GM12878 (cell line): ENCODE results near the gene PPP1R3C. TPM values are rescaled to one million over a fixed set of nuclear protein-coding genes. Genes with fewer than 3 reads are reported as not detected.

Source experiments
- ATAC-seq: fragments of 200-7000 bp; cut with Tn5 transposase; 3 replicates; pipeline ENCODE4 v1.9.1; 2020; ENCODE audit warnings: mild to moderate bottlenecking, moderate library complexity
- BruUV-seq: library from RNA; stranded (reverse); fragments of 400-500 nt; replicated peaks from 2 replicates; lab custom pipeline; 2021; lab: Mats Ljungman, UMichigan
- CTCF ChIA-PET: fragments of 300-600 bp; sonication (Branson Sonifier 250); formaldehyde crosslinking; extraction: SDS; loops from one replicate; lab custom pipeline; 2021; ENCODE audit warnings: inconsistent platforms; lab: Yijun Ruan, JAX
- POLR2A ChIA-PET: fragments of 350-600 bp; formaldehyde crosslinking; extraction: SDS; loops from one replicate; lab custom pipeline; 2021; ENCODE audit warnings: inconsistent platforms; lab: Charles Lee
- RAD21 ChIA-PET: fragments of 300-600 bp; sonication (Branson Sonifier 250); formaldehyde crosslinking; loops from one replicate; lab custom pipeline; 2023; ENCODE audit warnings: antibody characterized with exemption; ENCODE audit not compliant: unreplicated experiment; lab: Charles Lee
- SMC1A ChIA-PET: fragments of 300-600 bp; sonication (Branson Sonifier 250); formaldehyde crosslinking; loops from one replicate; lab custom pipeline; 2023; ENCODE audit not compliant: unreplicated experiment, uncharacterized antibody; lab: Charles Lee
- DNase-seq: peaks from one replicate; pipeline ENCODE4 v3.0.0-alpha.2; 2011; ENCODE audit warnings: low read depth, low spot score
- FAIRE-seq: peaks from 3 replicates; lab custom pipeline; 2011; peaks lifted over from hg19 to GRCh38; lab: Jason Lieb, UNC
- H2AFZ ChIP-seq: 2 replicates; pipeline ENCODE4 v1.6.0; 2011; ENCODE audit warnings: low read depth, low read length, control low read depth; ENCODE audit not compliant: control insufficient read depth
- H3K27ac ChIP-seq: 2 replicates; pipeline ENCODE4 v1.5.1; 2011; ENCODE audit warnings: control low read depth; ENCODE audit not compliant: control insufficient read depth, insufficient read depth
- H3K27me3 ChIP-seq, 2 experiments: replicated peaks in 1 of 2; 2 replicates each; pipeline versions ENCODE4 v1.6.0 to v1.6.1; 2011; ENCODE audit warnings: low read length in 1 of 2; ENCODE audit not compliant: control insufficient read depth in 2 of 2, insufficient read depth in 2 of 2
- H3K36me3 ChIP-seq, 2 experiments: 2 replicates each; pipeline ENCODE4 v1.5.1; 2011; ENCODE audit warnings: low read length in 1 of 2; ENCODE audit not compliant: control insufficient read depth in 2 of 2, insufficient read depth in 2 of 2
- H3K4me1 ChIP-seq: 2 replicates; pipeline ENCODE4 v1.6.1; 2011; ENCODE audit warnings: mild to moderate bottlenecking, low read length, moderate library complexity, mixed read lengths; ENCODE audit not compliant: control insufficient read depth, insufficient read depth
- H3K4me2 ChIP-seq: 2 replicates; pipeline ENCODE4 v1.6.0; 2011; ENCODE audit warnings: control low read depth; ENCODE audit not compliant: control insufficient read depth, insufficient read depth
- H3K4me3 ChIP-seq: fragments of 200-600 bp; sonication (generic); 2 replicates; pipeline ENCODE4 v1.5.1; 2016
- H3K79me2 ChIP-seq: 2 replicates; pipeline ENCODE4 v1.6.0; 2011; ENCODE audit warnings: low read length; ENCODE audit not compliant: control insufficient read depth, insufficient read depth
- H3K9ac ChIP-seq: 2 replicates; pipeline ENCODE4 v1.8.0; 2011; ENCODE audit warnings: low read length, control low read depth, mixed read lengths; ENCODE audit not compliant: control insufficient read depth, insufficient read depth
- H3K9me3 ChIP-seq: replicated peaks from 3 replicates; pipeline ENCODE4 v1.5.1; 2011; ENCODE audit warnings: mild to moderate bottlenecking, low read length; ENCODE audit not compliant: control insufficient read depth, insufficient read depth
- H4K20me1 ChIP-seq: 2 replicates; pipeline ENCODE4 v1.6.0; 2011; ENCODE audit not compliant: control insufficient read depth, insufficient read depth
- BCLAF1 ChIP-seq: fragments of 450-650 bp; IDR thresholded peaks from 2 replicates; pipeline ENCODE4 v1.6.1; 2017; ENCODE audit warnings: antibody characterized with exemption, mild to moderate bottlenecking, moderate library complexity
- CHD2 ChIP-seq: IDR thresholded peaks from 2 replicates; pipeline ENCODE4 v1.6.1; 2011; ENCODE audit warnings: low read depth, low read length, improper control_type of control experiment, borderline replicate concordance
- CREB1 ChIP-seq: IDR thresholded peaks from 2 replicates; pipeline ENCODE4 v1.6.1; 2012; ENCODE audit warnings: low read depth, mild to moderate bottlenecking, inconsistent platforms
- CTCF ChIP-seq, 3 experiments: IDR thresholded peaks in 2 of 3; conservative IDR thresholded peaks in 1 of 3; 2 replicates each; pipeline ENCODE4 v1.5.1; 2011; ENCODE audit warnings: low read depth in 3 of 3, low read length in 3 of 3, mild to moderate bottlenecking in 3 of 3, control low read depth in 2 of 3, moderate library complexity in 2 of 3, inconsistent platforms in 1 of 3, mixed read lengths in 1 of 3; ENCODE audit not compliant: control insufficient read depth in 2 of 3, insufficient read depth in 1 of 3; ENCODE audit errors: extremely low read depth in 1 of 3
- JUND ChIP-seq: IDR thresholded peaks from 2 replicates; pipeline ENCODE4 v1.6.1; 2012; ENCODE audit warnings: low read depth, mild to moderate bottlenecking, low read length, improper control_type of control experiment, moderate library complexity
- KDM1A ChIP-seq: fragments of 200-600 bp; sonication (generic); IDR thresholded peaks from 2 replicates; pipeline ENCODE4 v1.6.1; 2016; ENCODE audit warnings: borderline replicate concordance
- MEF2B ChIP-seq: fragments of 450-650 bp; IDR thresholded peaks from 2 replicates; pipeline ENCODE4 v1.6.1; 2018; ENCODE audit warnings: mild to moderate bottlenecking, moderate library complexity; ENCODE audit not compliant: partially characterized antibody, poor library complexity, severe bottlenecking
- MLLT1 ChIP-seq: fragments of 450-650 bp; IDR thresholded peaks from 2 replicates; pipeline ENCODE4 v1.6.1; 2016; ENCODE audit warnings: mild to moderate bottlenecking
- SMC3 ChIP-seq: IDR thresholded peaks from 2 replicates; pipeline ENCODE4 v1.6.1; 2011; ENCODE audit warnings: low read length, improper control_type of control experiment, borderline replicate concordance
- SREBF2 ChIP-seq: IDR thresholded peaks from 2 replicates; pipeline ENCODE4 v1.6.1; 2012; ENCODE audit warnings: mild to moderate bottlenecking, low read length
- SRF ChIP-seq, 2 experiments: IDR thresholded peaks; 2 replicates each; pipeline ENCODE4 v1.6.1; 2011; ENCODE audit warnings: low read depth in 2 of 2, low read length in 2 of 2, mild to moderate bottlenecking in 1 of 2, moderate library complexity in 1 of 2
- ZBED1 ChIP-seq: IDR thresholded peaks from 2 replicates; pipeline ENCODE4 v1.6.1; 2016; ENCODE audit warnings: borderline replicate concordance
- ZNF217 ChIP-seq: fragments of 450-650 bp; IDR thresholded peaks from 2 replicates; pipeline ENCODE4 v1.6.1; 2017; ENCODE audit warnings: antibody characterized with exemption, mild to moderate bottlenecking
- WGBS: methylation state at CpG from one replicate; pipeline ENCODE4 v1.1.6; 2016; ENCODE audit warnings: low lambda C conversion rate; ENCODE audit not compliant: insufficient replicate concordance, insufficient coverage; ENCODE audit errors: missing lambda C conversion rate; 5-methylcytosine and 5-hydroxymethylcytosine counted together
- in situ Hi-C: fragments of 300-500 bp; cut with MboI; formaldehyde crosslinking; loops from 9 replicates; pipeline ENCODE4 v1.14.3; 2018; ENCODE audit warnings: mixed read lengths
- intact Hi-C: fragments of 100-400 bp; cut with micrococcal nuclease; formaldehyde crosslinking; loops from one replicate; pipeline ENCODE4 v1.14.2; 2022; ENCODE audit not compliant: unreplicated experiment
- polyA plus RNA-seq, 11 experiments: library from polyadenylated mRNA; depleted of rRNA in 4 of 11; unstranded in 6 of 11; stranded (reverse) in 5 of 11; fragments of >200 nt; fragmentation: Nextera tagmentation in 4 of 11; fragmentation: Illumina TruSeq in 1 of 11; extraction: Ambion mirVana in 4 of 11; extraction: Trizol in 1 of 11; gene quantifications; 1 replicate in 1 of 11; 2 replicates in 10 of 11; pipeline versions ENCODE4 v1.2.1 to v1.2.3, GENCODE V29; 2011 to 2016; ENCODE audit warnings: inconsistent platforms in 2 of 11, missing spikeins in 2 of 11, low read depth in 1 of 11
- total RNA-seq, 4 experiments: library from RNA; depleted of rRNA in 3 of 4; stranded (reverse); fragments of >200 nt in 3 of 4; fragmentation: Illumina TruSeq in 1 of 4; extraction: Trizol in 1 of 4; gene quantifications; 2 replicates each; pipeline versions ENCODE4 v1.2.1 to v1.2.3, GENCODE V29; 2013 to 2021

The PPP1R3C gene
- total and polyA plus RNA-seq, 10 of the 15 experiments (the other 5 are each of a cell fraction or from before 2014, with no cell fraction given), result 0.01 to 0.08 (median 0.04) TPM; not detected in 6

GRCh38 chr10:91582153-91582554, 50.7 kb downstream of the PPP1R3C start:
- H3K9me3 ChIP-seq, result no peaks in the 10 kb centered on the region
- POLR2A ChIA-PET, result no interaction called here
- CTCF ChIA-PET, result interaction anchor here (1.5 kb wide), 1 partner anchor 10 kb away, joined by 3 read pairs; no protein-coding TSS in a partner anchor
- no peaks in the 10 kb centered on the region for H3K79me2 ChIP-seq
- H3K4me1 ChIP-seq, result no peaks in the 10 kb centered on the region
- ATAC-seq (no peak), DNase-seq (no peak), FAIRE-seq (no peak)
- no peak overlapping the region for H2AFZ ChIP-seq
- no peaks in the 10 kb centered on the region for H3K36me3 ChIP-seq
- SMC1A ChIA-PET, result no interaction called here
- H3K9ac ChIP-seq, result no peak overlapping the region
- H3K4me2 ChIP-seq, result no peak overlapping the region
- no TSS peak for BruUV-seq
- intact Hi-C loops, result no loop called here
- no peak overlapping the region for H3K4me3 ChIP-seq
- in situ Hi-C loops, result no loop called here
- WGBS, result 33% methylated on average over 2 of the region's 2 CpGs
- H3K27me3 ChIP-seq, result peaks cover 0 to 2% of the 10 kb centered on the region in 2 experiments; a peak in 1 of 4 replicates
- H4K20me1 ChIP-seq, result no peaks in the 10 kb centered on the region
- H3K27ac ChIP-seq, result no peak overlapping the region
- TF ChIP-seq KDM1A, result no peak
- TF ChIP-seq SRF (IDR thresholded peaks at IDR 0.05; ENCODE audit: low read depth in 2 of 2, low read length in 2 of 2), result no peak
- TF ChIP-seq MLLT1, result no peak
- no peak for TF ChIP-seq CHD2
- no peak for TF ChIP-seq BCLAF1
- no peak for TF ChIP-seq JUND
- no peak for TF ChIP-seq CREB1
- no peak for TF ChIP-seq SMC3
- TF ChIP-seq ZBED1, result no peak
- no peak for TF ChIP-seq SREBF2
- TF ChIP-seq CTCF (IDR thresholded peaks at IDR 0.05 in 2 of 3, conservative IDR thresholded peaks at IDR 0.05 in 1 of 3; ENCODE audit: control insufficient read depth in 2 of 3, extremely low read depth in 1 of 3, insufficient read depth in 1 of 3, low read depth in 3 of 3, low read length in 3 of 3), result no peak
- TF ChIP-seq ZNF217, result no peak
- no peak for TF ChIP-seq MEF2B
- RAD21 ChIA-PET, result no interaction called here
